ENCODE data around the gene PEPD.

The PEPD gene

DNA sequence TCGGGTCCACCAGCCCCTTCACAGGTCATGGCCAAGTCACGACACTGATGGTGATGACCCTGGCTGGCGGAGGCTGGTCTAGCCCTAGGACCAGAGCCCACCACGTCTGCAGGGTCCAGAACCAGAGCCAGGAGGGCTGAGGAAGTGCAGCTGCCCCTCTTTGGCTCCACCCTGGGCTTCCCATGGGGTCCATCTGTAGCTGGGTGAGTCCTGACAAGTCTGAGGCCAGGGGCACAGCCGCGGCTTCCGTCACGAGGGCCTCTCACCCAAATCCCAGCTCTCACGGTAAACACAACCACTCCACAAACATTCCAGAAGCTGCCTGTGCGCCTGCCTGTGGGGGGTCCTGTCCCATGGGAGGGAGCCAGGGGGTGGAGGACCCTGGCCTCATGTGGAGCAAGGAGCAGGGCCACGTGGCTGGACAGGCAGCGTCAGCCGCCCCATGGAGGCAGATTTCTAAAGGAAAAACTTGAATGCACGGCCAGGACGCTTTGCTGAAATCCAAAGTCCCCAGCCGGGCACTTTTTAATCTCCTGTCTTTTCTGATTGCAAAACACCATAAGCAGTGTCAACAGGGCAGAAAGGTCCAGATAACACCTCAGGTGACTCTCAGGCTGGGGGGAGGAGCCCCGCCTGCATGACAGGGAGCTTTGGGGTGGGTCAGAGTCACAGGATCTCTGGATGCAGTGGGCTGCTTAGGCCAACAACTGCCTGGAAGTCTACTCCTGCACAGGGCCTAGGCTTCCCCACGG is 118.2 kb downstream of the PEPD start:
- no peak for DNase-seq

DNA sequence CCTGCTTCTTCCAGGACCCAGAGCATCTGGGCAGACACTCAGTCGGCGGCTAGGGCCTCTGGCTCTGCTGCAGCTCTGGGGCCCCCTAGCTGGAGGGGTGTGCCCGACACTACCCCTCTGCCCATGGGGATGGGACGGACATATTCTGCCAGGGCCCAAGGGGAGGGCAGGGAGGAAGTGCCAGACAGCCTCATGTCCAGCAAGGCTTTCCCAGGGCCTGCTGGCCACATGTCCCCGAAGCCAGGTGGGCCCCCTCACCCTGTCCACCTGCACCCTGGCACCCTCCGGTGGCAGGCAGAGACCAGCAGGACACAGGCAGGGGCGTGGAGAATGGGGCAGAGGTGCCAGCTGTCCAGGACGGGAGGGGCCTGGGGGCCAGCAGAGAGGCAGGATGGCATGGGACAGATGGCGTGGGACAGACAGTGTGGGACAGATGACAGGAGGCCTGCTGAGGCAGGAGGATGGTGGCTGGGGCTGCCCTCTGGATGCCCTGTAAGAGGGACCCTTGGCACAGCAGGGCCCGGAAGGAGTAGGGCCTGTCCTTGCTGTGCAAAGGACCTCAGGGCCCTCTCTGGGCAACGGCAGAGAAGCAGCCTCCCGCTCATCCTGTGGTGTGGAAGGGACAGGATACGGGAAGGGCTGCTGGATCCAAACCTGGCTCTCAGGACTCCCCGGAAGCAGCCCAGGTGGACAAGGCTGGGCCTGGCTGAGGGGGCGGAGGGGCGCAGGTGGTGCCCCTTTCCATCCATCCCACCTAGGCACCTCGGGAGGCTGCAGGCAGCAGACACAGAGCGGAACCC is 119.0 kb downstream of the PEPD start:
- DNase-seq, result no peak

DNA sequence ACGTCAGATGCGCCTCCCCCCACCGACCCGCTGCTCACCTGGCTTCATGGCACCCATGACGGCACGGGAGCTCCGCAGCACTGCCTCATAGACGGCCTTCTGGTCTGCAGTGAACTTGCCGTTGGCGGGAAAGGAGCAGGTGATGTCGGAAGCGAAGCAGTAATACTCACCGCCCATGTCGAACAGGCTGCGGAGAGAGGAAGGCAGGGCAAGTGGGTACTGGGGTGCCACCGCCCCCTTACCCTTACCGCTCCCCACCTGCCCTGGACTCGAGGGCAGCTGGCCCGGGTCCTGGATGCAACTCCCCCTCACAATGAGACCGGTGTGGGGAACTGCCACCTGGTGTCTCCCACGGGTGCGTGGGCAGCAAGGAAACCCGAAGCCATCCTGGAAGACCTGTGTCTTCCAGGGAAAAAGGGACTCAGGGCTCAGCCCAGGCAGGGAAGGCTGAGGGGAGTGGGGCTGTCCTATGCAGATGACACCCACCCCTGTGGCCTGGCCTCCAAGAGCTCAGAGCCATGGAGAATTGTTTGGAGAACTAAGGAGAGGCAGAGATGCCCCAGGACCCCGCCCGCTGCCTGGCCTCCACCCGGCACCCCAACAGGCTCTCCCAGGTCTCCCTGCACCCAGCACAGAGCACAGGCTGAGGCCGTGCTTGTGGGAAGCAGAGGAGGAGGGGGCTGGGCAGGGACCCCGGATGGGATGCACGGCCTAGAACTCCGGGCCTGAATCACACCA is 119.7 kb downstream of the PEPD start:
- no peak for DNase-seq

DNA sequence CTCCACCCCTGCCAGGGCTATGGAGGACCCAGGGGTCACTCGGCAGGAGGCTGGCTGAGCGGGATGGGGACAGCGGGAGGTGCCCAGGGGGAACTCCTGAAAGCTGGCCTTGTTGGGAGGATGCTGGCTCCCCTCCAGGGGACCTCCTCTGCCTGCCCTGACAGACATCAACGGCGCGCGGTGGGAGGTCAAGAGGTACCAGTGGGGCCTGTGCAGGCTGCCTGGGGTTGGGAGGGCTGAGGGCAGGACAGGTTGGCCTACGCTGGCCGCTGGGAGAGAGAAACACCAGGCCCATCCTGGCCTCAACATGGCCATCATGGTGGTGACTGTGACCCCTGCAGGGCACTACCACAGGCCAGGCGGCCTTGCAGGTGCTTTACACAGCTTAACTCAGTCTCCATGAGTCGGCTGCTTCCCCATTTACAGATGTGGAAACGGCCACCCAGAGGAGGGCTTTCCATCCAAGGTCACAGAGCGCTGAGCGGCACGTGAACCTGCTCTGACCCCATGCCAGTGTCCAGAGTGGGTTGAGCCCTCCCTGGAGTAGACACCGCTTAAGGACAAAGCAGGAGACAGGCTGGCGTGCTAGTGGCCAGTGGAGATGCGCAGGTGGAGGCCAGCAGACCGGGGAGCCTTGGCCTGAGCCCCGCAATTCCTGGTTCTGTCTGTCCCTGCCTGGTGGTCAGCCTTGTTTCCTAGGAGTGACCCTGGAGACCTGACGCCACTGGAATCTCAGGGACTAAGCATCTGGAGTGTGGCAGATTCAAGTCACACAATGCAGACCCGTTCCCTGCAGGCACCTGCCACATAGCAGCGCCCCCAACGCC is 120.5 kb downstream of the PEPD start:
- DNase-seq, result no peak

DNA sequence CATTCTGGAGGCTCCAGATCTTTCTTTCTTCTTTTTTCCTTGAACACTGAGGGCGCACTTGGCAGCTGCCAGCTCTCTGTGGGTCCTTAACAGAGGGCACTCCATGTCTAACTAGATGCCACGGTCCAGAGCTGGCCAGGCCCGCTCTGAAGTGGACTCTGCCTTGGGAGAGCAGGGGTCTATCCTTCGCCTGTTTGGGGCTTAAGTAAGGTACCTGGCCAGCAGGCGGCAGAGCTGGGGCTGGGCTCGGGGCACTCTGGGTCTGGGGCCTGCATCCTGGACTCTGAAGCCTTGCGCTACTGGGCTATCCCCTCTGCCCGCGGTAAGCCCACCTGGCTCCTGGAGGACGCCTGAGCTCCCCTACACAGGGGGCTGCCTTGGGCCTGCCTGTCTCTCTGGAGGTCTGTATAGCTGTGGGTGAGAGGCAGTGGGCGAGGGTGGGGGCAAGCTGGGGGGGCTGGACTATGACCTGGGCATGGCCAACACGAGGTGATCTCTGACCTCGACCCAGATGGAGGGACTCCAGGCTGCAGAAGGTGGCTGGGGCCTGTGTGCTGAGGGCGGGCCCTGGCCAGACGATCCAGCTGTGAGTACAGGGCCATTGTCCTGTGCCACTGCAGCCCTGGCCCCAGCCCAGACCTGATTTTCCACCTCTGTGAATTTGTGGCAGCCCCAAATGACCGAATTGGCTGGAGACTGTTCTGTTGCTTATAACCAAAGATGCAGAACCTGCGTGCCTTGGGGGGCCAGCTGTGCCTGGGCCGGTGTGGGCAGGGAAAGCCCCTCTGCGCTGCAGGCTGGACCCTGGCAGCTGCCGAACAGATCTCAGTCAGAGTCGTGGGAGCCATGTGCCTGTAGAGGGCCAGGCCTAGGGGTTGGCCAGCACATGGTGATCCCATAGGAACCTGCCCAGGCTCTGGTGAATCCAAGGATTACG is 121.6 kb downstream of the PEPD start:
- DNase-seq, result no peak

DNA sequence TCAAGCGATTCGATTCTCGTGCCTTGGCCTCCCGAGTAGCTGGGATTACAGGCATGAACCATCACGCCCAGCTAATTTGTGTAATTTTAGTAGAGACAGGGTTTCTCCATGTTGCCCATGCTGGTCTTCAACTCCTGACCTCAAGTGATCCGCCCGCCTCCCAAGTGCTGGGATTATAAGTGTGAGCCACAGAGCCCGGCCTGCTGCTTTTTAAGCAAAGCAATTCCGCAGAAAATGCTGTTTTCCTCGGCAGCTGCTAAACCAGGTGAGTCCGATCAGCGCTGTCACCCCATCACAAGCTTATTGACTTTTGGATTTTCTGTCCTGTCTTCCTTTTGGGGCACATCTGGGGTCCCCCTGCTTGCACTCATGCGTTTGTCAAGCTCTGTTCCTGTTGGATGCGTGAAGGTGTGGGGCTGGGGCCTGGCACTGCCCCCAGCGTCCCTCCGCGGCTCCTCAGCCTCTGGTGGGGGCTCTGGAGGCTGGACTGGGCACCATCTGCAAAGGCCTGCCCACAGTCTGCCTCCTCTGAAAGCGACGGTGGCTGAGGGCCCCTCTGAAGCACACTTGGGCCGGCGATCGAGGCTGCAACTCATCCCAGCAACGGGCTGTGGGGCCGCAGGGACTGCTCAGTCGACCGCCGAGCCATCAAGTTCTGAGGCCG is 122.4 kb downstream of the PEPD start:
- DNase-seq, result no peak

DNA sequence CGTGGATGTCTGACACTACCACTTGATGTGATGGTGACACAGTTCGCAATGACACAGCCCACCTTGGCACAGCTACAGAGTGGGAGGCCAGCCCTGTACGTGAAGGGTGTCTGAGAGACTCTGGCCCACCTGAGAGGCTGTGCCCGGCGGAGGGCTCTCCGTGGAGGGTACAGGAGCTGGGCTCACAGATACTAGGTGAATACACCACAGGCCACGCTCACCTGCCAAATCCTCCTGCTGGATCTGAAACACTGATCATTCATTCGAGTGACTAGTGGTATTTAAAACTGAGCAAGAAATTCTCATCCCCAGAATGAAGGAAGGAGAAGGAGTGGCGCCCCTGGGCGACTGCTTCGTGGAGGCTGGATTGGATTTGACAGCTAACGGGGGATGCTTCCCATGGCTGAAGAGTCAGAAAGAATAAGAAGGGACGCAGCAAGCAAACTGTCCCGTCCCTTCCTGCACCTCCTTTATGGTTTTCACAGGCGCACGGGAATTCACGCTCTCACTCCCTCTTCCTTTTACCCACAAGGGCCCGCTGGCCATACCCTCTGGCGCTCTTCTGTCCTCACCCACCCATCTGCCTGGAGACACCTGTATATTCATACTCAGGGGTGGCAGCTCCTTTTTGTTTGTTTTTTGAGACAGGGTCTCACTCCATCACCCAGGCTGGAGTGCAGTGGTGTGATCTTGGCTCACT is 123.1 kb downstream of the PEPD start:
- DNase-seq, result no peak

DNA sequence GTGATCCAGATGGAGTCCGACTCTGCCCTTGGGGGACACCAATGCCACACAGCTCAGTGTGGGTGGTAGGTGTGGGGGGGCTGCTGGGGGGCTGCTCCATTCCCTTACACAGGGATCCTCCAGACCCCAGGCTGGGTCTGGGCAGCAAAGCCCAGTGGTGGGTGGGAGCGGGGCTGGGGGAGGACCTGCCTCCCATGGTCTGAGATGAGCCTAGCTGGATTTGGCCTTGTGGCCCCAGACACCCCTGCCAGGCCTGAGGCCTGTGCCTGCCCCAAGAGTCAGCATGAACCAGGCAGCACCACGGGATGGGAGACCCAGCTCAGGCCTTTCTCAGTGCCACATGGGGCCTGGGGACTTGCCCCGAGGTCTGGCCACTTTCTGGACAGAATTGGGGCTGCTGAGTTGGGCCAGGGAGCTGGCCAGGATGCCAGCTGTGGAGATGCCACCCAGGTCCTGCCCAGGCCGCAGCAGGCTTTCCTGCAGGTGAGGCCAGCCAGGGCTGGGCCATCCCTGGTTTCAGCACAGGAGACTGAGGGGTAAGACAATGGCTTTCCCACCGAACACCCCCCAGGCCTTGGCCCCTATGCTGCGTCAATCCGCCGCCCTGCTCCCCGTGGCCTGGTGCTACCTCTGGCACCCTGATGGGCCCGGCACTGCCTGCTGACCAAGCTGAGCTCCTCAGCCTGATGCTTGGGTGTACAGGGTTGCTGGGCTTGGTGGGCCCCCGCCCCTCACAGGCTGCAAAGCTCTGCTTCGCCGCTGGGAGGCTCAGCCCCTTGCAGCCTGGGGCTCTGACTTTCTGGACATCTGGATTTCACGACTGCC is 123.8 kb downstream of the PEPD start:
- no peak for DNase-seq

DNA sequence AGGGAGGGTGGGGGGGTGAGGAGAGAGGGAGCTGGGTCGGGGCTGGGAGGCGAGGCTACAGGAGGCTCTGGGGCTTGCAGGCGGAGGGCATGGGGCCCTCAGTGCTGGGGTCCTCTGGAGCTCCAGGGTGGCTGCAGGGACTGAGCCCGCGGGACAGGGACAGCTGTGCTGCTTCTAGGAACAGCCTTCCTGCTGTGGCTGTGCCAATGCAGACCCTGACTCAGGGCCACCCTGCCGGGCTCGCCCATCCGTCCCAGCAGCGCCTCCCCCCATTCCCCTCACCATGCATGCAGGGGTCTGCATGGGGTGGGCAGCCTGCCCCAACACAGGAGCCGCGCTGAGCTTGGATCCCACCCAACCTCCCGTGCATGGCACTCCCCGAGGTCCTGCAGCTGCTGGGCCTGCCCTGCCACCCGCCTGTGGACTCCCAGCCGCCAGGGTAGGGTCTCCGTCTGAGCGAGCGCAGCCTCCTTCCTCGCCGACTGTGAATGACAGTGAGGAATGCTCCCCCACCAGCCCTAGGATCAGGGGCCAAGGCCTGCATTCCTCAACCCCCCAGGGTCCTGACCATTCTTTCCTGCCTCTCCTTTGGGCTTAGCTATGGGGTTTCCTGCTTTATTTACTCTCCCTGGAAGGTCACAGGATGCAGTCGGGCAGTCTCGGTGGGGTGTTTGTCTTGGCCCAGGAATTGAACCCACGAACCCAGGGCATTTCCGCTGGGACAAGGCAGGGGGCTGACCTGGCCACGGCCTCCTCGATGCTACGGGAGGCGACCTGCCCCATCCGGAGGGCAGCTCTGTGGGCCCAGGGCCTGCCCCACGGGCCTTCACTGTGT is 124.7 kb downstream of the PEPD start:
- no peak for DNase-seq

DNA sequence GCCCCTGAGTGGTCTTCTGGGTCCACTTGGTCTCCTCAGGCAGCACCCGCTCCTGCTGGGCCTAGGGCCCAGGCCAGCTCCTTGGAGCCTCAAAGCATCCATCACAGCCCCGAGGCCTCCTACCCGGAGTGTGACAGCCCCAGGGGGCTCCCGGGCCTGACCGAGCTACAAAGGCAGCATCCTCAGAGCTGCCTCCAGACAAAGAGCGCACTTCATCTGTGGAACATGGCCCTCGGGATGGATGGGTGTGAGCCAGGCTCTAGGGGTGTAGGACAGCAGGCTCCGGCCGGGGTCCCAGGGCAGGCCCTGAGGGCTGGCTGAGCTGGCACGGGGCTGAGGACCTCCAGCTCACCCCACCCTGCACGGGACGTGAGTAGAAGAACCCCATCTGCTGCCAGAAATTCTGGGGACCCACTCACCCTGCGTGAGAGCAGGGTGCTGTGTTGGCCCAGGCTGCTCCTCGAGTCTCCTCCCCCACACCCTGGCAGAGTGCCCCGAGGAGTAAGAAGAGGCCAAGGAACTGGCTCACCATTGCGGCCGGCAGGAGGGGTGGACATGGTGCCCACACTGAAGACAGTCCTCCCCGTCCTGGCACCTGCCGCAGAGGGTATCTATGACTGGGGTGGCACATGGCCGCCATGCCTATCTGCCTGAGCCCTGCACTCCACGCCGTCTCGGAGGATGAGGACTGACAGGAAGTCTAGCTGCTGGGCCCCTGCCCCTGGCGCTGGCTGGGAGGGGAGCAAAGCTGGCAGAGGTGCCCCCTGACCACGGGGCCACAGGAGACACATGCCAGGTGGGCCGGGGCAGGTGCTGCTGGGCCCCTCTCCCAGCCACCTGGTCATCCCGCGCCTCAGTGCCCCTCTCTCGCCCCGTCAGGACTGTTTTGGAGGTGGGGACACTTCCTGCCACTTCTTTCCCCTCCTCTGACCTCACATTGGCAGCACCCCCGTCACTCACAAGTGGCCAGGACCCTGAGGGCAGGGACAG is 125.7 kb downstream of the PEPD start:
- no peak for DNase-seq

DNA sequence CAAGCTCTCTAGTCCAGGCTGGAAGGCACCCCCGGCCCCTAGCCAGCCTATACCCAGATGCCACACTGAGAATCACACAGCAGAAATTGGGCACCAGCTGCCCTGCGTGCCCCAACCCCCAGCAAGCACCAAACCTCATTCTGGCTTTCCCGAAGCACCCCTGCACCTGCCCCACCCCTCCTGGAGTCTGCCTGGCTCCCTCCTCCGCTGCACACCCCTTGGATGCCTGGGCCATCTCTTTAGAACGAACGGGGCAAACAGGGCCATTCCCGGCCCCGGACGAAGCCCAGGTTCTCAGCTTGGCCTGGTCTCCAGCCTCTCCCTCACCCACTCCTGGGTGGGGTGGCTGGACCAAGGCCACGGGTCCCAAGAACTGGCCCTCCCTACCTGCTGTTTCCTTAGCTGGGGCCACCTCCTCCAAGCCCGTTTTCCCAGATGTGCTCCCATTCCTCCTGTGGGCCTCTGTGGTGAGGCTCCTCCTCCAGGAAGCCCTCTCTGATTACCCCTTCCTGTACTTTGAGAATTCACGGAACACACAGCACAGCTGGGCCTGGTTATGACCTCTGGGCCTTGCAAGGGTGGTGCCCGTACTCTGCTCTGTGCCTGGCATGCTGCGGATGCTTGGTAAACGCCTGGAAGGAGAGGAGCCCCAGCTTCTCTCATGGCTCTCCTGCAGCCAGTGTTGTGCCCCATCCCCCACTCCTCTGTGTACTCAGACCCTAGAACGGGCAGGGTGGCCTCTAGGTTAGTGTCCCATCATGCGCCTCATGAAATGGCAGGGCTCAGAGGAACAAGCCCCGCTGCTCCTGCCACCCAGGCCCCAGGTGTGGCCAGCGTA is 126.6 kb downstream of the PEPD start:
- DNase-seq, result no peak

DNA sequence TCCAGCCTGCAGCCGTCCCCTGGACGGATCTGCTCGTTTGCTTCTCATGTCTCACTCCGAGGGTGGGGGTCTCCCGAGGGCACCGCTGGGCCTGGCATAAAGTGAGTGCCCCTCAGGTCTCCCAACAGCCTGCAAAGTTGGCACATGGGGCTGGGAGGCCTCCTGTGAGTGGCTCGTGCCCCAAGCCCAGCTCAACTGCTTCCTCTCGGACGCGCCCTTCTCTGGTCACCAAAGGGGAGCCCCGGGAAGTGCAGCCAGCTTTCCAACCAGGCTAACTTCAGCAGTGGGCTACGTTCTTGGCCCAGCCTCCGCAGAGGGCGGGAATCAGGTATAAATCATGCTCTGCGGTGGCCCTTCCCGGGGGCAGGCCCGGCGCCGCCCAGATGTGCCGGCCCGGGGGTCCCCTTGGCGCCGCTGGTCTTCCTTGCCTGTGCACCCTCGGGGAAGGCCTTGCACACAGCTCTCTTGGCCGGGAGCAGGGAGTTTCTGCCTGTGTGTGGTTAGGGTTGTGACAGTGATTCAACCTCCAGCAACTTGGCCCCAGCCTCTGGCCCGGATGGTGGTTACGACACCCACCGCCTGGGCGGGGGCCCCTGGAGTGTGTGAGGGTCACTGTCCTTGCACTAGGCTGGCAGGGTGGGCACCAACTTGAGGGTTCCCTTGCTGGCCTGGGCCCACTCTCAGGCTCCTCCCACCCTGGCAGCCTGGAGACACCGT is 127.4 kb downstream of the PEPD start:
- no peak for DNase-seq

DNA sequence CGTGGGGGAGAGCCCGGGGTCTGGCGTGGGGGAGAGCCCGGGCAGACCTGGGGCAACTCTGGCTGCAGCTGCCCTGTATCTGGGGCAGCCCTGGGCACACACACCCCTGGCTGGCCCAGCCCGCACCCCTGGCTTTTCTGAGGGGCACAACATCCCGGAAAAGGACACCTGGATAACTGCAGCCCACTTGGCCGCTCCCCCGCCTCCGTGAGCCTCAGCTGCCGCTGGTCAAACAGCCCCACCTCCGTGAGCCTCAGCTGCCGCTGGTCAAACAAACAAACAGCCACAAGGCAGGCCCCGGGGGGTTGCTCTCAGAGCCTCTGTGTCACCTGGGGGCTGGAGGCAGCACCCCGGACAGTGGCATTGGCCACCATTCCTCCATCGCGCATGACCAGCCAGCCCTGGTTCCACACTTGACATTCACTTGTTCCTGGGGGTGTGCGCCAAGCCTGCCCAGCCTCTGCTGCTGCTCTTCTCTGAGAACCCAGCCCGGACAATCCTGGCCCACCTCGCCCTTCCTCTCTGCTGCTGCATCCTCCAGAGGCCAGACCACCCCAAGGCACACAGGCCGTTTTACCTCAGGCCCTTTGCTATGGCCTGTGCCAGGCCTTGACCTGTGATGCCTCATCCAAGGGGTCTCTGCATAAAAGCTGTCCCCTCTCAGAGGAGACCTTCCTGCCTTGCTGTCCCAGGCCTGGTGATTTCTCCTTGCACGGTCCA is 128.1 kb downstream of the PEPD start:
- no peak for DNase-seq

DNA sequence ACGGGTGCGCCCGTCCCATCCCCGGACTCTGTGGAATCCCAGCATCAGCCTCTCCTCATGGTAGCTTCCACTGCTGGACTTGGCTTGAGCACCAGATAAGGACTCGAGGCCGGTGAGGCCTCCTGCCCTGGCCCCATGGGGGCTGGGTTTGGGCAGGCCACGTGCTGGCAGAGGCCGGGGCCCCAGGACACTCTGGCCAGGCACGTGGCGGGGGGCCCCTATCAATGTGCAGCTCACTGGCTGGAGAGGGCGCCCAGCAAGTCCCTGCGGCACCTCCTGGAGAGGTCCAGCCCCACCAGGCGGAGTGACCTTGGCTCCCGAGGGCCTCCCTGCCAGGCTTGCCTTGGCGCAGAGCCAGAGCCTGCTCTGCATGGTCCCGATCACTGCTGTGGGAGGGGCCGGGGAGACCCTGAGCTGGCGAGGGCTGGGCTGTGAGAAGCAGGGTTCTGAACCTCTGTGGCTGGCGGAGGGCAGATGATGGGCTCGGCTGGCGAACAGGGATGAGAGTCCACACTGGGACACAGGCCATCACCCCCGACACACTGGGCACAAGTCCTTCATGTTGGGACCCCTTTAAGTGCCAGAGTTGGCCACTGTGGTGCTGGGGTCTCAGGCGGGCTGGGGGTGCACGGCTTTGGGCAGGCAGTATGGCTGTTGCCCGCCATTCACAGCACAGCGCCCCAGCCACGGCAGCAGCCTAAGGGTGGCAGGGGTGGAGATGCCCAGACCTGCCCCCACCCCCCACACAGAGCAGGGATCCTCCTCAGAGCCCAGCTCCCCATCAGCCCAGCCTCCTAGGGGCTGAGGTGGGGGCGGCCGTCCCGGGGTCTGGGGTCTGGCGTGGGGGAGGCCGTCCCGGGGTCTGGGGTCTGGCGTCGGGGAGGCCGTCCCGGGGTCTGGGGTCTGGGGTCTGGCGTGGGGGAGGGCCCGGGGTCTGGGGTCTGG is 129.0 kb downstream of the PEPD start:
- DNase-seq, result no peak

All from CD4-positive, alpha-beta T cell treated with Interleukin-17A for 1 hour (primary cell).